ENCODE measurements around the gene LHFPL2.

- TF ChIP-seq SUZ12 (IDR thresholded peaks at IDR 0.05; ENCODE audit: extremely low read depth, insufficient read depth, insufficient read length): no peak
- no peak for TF ChIP-seq YY1 (IDR thresholded peaks at IDR 0.05; ENCODE audit: insufficient read depth, insufficient read length)
- TF ChIP-seq ZNF274 (IDR thresholded peaks at IDR 0.05; ENCODE audit: low read depth, low read length): no peak
Observed at GRCh38 chr5:78518365-78519197, 130.0 kb downstream of the LHFPL2 start.
